GM23248 (cell line): ENCODE measurements around the gene TMEM39A. TPM values are rescaled to one million over a fixed set of nuclear protein-coding genes. Genes with fewer than 3 reads are reported as not detected.

ENCODE experiments used
- DNase-seq: peaks from one replicate; pipeline ENCODE4 v3.0.0-alpha.2; 2015
- H2AFZ ChIP-seq: fragments of 200-600 bp; sonication (generic); 2 replicates; pipeline ENCODE4 v1.6.1; 2016; ENCODE audit warnings: antibody characterized with exemption
- H3F3A ChIP-seq: fragments of 200-600 bp; sonication (generic); 2 replicates; pipeline ENCODE4 v1.6.1; 2016; ENCODE audit warnings: mild to moderate bottlenecking, antibody characterized with exemption, mixed run types; ENCODE audit not compliant: insufficient read depth
- H3K27ac ChIP-seq: fragments of 200-600 bp; sonication (generic); 2 replicates; pipeline ENCODE4 v1.5.1; 2016; ENCODE audit warnings: mild to moderate bottlenecking
- H3K27me3 ChIP-seq: fragments of 200-600 bp; sonication (generic); replicated peaks from 2 replicates; pipeline ENCODE4 v1.6.1; 2016; ENCODE audit warnings: mild to moderate bottlenecking; ENCODE audit not compliant: insufficient read depth
- H3K36me3 ChIP-seq: fragments of 200-600 bp; sonication (generic); 2 replicates; pipeline ENCODE4 v1.6.1; 2016; ENCODE audit warnings: low read depth, mild to moderate bottlenecking
- H3K4me1 ChIP-seq: fragments of 200-600 bp; sonication (generic); 2 replicates; pipeline ENCODE4 v1.6.1; 2016; ENCODE audit warnings: mild to moderate bottlenecking; ENCODE audit not compliant: insufficient read depth
- H3K4me2 ChIP-seq: fragments of 200-600 bp; sonication (generic); one replicate; pipeline ENCODE4 v1.6.1; 2016; ENCODE audit warnings: mild to moderate bottlenecking; ENCODE audit not compliant: unreplicated experiment
- H3K4me3 ChIP-seq: fragments of 200-600 bp; sonication (generic); 2 replicates; pipeline ENCODE4 v1.5.1; 2016; ENCODE audit warnings: mild to moderate bottlenecking
- H3K79me2 ChIP-seq: fragments of 200-600 bp; sonication (generic); 2 replicates; pipeline ENCODE4 v1.6.1; 2016; ENCODE audit warnings: mild to moderate bottlenecking; ENCODE audit not compliant: insufficient read depth
- H3K9ac ChIP-seq: fragments of 200-600 bp; sonication (generic); 2 replicates; pipeline ENCODE4 v1.6.1; 2016; ENCODE audit warnings: mild to moderate bottlenecking
- H3K9me2 ChIP-seq: fragments of 200-600 bp; sonication (generic); 2 replicates; pipeline ENCODE4 v1.6.1; 2016; ENCODE audit warnings: mixed run types, mild to moderate bottlenecking, moderate library complexity; ENCODE audit not compliant: insufficient read depth
- H3K9me3 ChIP-seq: fragments of 200-600 bp; sonication (generic); one replicate; pipeline ENCODE4 v1.6.1; 2017; ENCODE audit warnings: low read depth
- H4K20me1 ChIP-seq: fragments of 200-600 bp; sonication (generic); 2 replicates; pipeline ENCODE4 v1.6.0; 2016; ENCODE audit not compliant: insufficient read depth
- EZH2 ChIP-seq: fragments of 200-600 bp; sonication (generic); IDR thresholded peaks from 2 replicates; pipeline ENCODE4 v1.6.1; 2018; ENCODE audit warnings: antibody characterized with exemption, mild to moderate bottlenecking; ENCODE audit not compliant: insufficient read depth, poor library complexity, severe bottlenecking
- EZH2phosphoT487 ChIP-seq: fragments of 200-600 bp; sonication (generic); IDR thresholded peaks from 2 replicates; pipeline ENCODE4 v1.6.1; 2018; ENCODE audit warnings: antibody characterized with exemption, moderate library complexity, mild to moderate bottlenecking, low read depth; ENCODE audit not compliant: insufficient read depth
- WGBS, 2 experiments: methylation state at CpG; one replicate each; pipeline ENCODE4 v1.1.6; 2015 to 2017; ENCODE audit warnings: low lambda C conversion rate in 2 of 2, low coverage in 1 of 2; ENCODE audit errors: missing lambda C conversion rate in 2 of 2; 5-methylcytosine and 5-hydroxymethylcytosine counted together
- in situ Hi-C: fragments of 300-500 bp; cut with MboI; formaldehyde crosslinking; loops from 2 replicates; pipeline ENCODE4 v1.15.0; 2020
- polyA plus RNA-seq: library from polyadenylated mRNA; unstranded; fragments of >200 nt; fragmentation: Nextera tagmentation; extraction: Ambion mirVana; gene quantifications from 2 replicates; pipeline ENCODE4 v1.2.1, GENCODE V29; 2016
- total RNA-seq: library from RNA; depleted of rRNA; stranded (reverse); fragments of >200 nt; shearing (Covaris generic); gene quantifications from 2 replicates; pipeline ENCODE4 v1.2.3, GENCODE V29; 2014

TMEM39A gene
- total and polyA plus RNA-seq, 2 experiments from 2014 or later = 37.9 to 78.8 TPM

DNA sequence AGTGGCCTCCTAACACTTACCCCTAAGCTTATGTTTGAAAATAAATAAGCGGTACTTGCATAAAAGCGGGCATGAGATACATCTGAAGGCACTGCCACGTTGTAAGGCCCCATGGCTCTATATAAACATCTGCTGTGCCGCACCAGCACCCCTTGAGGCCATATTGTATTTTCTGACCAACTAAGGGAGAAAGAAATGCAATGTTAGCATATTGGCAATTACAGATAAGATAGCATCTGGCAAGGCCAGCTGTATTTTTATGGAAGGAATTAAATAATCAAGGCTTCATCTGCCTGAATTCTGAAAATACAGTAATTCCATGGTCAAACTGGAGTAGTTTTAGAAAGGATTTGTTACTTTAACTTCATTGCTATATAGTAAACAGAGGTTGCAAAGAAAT lies 28.7 kb downstream of the TMEM39A start:
- DNase-seq = no peak
- H3K4me3 ChIP-seq = no peak overlapping the region
- H3K9me3 ChIP-seq = no peaks in the 10 kb centered on the region
- H3K4me2 ChIP-seq = no peak overlapping the region
- no peaks in the 10 kb centered on the region for H3K27me3 ChIP-seq
- WGBS, 2 experiments = 97% methylated on average over 4 of the region's 4 CpGs
- no peaks in the 10 kb centered on the region; the same call in 1 of the 2 replicates for H3K79me2 ChIP-seq
- no peak overlapping the region for H2AFZ ChIP-seq
- H3F3A ChIP-seq = peaks cover 17% of the 10 kb centered on the region
- in situ Hi-C loops = no loop called here
- no peak for TF ChIP-seq EZH2
- no peaks in the 10 kb centered on the region for H3K9me2 ChIP-seq
- no peaks in the 10 kb centered on the region for H4K20me1 ChIP-seq
- no peak overlapping the region for H3K9ac ChIP-seq
- H3K27ac ChIP-seq = no peak overlapping the region
- peaks cover 12% of the 10 kb centered on the region for H3K4me1 ChIP-seq
- peaks cover 73% of the 10 kb centered on the region for H3K36me3 ChIP-seq

DNA sequence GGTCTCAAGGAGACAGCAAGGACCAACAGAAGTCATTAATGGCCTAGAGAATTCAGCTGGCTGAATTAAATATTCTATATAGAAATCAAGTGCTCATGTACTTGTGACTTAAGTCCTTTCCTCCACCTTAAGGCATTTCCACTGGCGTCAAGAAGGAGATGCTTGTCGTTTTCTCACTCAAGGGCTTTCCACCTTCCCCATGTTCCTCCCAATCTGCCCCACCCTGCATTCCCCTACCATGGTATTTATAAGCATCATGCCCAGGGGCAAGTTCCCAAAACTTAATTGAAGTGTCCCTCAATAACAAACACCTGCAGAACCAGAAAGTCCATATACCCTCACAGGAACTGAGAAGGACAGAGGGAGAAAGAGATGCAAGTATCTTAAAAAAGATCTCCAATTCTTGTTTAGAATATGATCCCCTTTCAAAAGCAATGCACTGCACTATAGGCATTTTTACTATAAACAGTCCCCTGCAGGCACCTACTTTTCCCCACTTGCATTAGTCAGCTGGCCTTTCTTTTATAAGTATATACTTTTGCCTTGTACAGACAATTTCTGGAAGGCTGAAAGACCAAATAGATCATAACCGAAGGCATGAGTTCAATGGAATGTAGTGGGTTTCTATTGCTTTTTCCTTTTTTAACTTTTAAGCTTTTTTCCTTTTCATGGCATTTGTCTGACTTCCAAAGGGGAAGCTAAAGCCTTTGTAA lies 29.6 kb downstream of the TMEM39A start:
- Histone ChIP-seq H3K9me3 (no peaks in the 10 kb centered on the region), H3F3A (peaks cover 19% of the 10 kb centered on the region), H3K9me2 (no peaks in the 10 kb centered on the region), H2AFZ (no peak overlapping the region), H3K4me3 (no peak overlapping the region), H3K4me1 (peaks cover 12% of the 10 kb centered on the region), H3K27ac (no peak overlapping the region), H3K27me3 (no peaks in the 10 kb centered on the region), H3K36me3 (peaks cover 82% of the 10 kb centered on the region), H3K79me2 (no peaks in the 10 kb centered on the region; the same call in 1 of the 2 replicates), H3K4me2 (no peak overlapping the region), H3K9ac (no peak overlapping the region), H4K20me1 (no peaks in the 10 kb centered on the region)
- in situ Hi-C loops = no loop called here
- 98 to 100% methylated on average over 3 of the region's 3 CpGs for WGBS, 2 experiments
- DNase-seq = no peak
- TF ChIP-seq EZH2 (no peak), EZH2phosphoT487 (no peak)

DNA sequence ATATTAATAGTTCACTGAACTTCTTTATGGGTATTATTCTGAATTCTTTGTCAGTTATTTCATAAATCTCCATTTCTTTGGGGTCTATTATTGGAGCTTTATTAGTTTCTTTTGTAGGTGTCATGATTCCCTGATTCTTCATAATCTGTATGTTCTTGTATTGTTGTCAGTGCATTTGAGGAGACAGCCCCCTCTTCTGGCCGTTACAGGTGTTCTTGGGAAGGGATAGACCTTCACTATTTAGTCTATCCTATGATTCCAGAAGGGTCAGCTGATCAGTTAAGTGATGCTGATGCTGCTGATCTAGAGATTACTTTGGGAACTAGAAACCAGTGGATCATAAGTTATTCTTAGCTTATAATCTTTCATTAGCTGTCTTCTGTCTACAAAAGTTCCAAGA lies 34.9 kb downstream of the TMEM39A start:
- Histone ChIP-seq H3K9ac (no peak overlapping the region), H2AFZ (no peak overlapping the region), H3F3A (peaks cover 61% of the 10 kb centered on the region), H3K27ac (no peak overlapping the region), H3K4me1 (peaks cover 12% of the 10 kb centered on the region), H3K4me2 (no peak overlapping the region), H3K79me2 (no peaks in the 10 kb centered on the region), H3K9me3 (no peaks in the 10 kb centered on the region), H3K9me2 (no peaks in the 10 kb centered on the region), H3K27me3 (no peaks in the 10 kb centered on the region), H4K20me1 (no peaks in the 10 kb centered on the region), H3K36me3 (peaks cover 45% of the 10 kb centered on the region), H3K4me3 (no peak overlapping the region)
- in situ Hi-C loops = no loop called here
- 100% methylated on average over 1 of the region's 1 CpG for WGBS, 2 experiments
- no peak for DNase-seq
- no peak for TF ChIP-seq EZH2phosphoT487
- TF ChIP-seq EZH2 = no peak

DNA sequence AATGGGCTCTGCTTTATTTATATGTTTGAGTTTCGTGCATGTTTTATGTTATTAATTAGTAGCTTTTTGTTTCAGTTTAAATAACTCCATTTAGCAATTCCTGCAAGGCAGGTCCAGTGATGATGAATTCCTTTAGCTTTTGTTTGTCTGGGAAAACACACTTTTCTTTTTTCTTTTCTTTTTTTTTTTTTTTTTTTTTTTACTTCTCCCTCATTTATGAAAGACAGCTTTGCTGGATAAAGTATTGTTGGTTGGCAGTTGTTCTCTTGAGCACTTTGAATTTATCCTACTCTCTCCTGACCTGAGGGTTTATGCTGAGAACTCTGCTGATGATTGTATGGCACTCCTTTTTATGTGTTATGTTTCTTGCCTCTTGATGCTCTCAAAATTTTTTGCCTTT lies 35.7 kb downstream of the TMEM39A start:
- Histone ChIP-seq H3K36me3 (peaks cover 42% of the 10 kb centered on the region), H3K4me1 (peaks cover 3% of the 10 kb centered on the region), H2AFZ (no peak overlapping the region), H3F3A (peaks cover 62% of the 10 kb centered on the region), H4K20me1 (no peaks in the 10 kb centered on the region), H3K79me2 (no peaks in the 10 kb centered on the region), H3K9me2 (no peaks in the 10 kb centered on the region), H3K4me2 (no peak overlapping the region), H3K9ac (no peak overlapping the region), H3K9me3 (no peaks in the 10 kb centered on the region), H3K27ac (no peak overlapping the region), H3K4me3 (no peak overlapping the region), H3K27me3 (no peaks in the 10 kb centered on the region)
- DNase-seq = no peak
- 98 to 100% methylated on average over 1 of the region's 1 CpG for WGBS, 2 experiments
- TF ChIP-seq EZH2 = no peak
- TF ChIP-seq EZH2phosphoT487 = no peak
- in situ Hi-C loops = no loop called here

DNA sequence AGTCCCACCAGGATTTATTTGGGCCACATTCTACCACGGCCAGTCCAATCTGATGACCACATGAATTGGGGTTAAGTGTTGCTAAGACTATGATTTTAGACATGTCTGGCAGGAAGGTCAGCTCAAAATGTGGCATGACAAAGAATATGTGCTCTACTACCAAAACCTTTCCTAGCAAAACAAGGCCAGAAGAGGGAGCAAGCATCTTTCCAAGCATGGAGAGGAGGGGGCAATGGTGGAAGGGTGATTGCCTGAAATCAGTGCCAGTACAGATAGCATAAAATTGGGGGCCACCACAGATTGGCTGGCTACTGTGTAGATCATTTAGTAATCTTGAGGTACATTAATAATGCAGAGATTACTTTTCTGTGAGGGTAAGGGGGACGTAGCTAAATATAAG lies 43.2 kb downstream of the TMEM39A start:
- Histone ChIP-seq H4K20me1 (no peaks in the 10 kb centered on the region), H3K4me2 (no peak overlapping the region), H3K4me1 (no peaks in the 10 kb centered on the region), H3K9me3 (no peaks in the 10 kb centered on the region), H3K79me2 (no peaks in the 10 kb centered on the region), H3K27me3 (no peaks in the 10 kb centered on the region), H2AFZ (no peak overlapping the region), H3K9ac (no peak overlapping the region), H3K4me3 (no peak overlapping the region), H3K27ac (no peak overlapping the region), H3K36me3 (peaks cover 6% of the 10 kb centered on the region; the same call in 1 of the 2 replicates), H3F3A (peaks cover 19% of the 10 kb centered on the region), H3K9me2 (no peaks in the 10 kb centered on the region)
- TF ChIP-seq EZH2phosphoT487 (no peak), EZH2 (no peak)
- no peak for DNase-seq
- in situ Hi-C loops = no loop called here
- WGBS, 2 experiments = 34 to 37% methylated on average over 2 of the region's 2 CpGs
